Measurements from ENCODE around the gene CDKAL1. TPM values are rescaled to one million over a fixed set of nuclear protein-coding genes. Genes with fewer than 3 reads are reported as not detected.

The CDKAL1 gene
- total and polyA plus RNA-seq, 2 of the 8 experiments (the other 6 are each of a cell fraction or from before 2014, with no cell fraction given) = 8.4 to 24.6 TPM

- TF ChIP-seq SUZ12 (IDR thresholded peaks at IDR 0.05; ENCODE audit: low read length) (no peak), RNF2 (IDR thresholded peaks at IDR 0.05; ENCODE audit: borderline replicate concordance, low read depth, low read length, missing control alignments, poor library complexity, severe bottlenecking) (no peak), TCF12 (IDR thresholded peaks at IDR 0.05; ENCODE audit: low read depth, low read length) (no peak), PHF8 (conservative IDR thresholded peaks at IDR 0.05; ENCODE audit: low read depth, low read length) (no peak), E2F6 (IDR thresholded peaks at IDR 0.05) (no peak), FOSL1 (IDR thresholded peaks at IDR 0.05; ENCODE audit: insufficient read depth, low read depth, low read length) (no peak)
Observed at GRCh38 chr6:20605581-20605980, 71.3 kb downstream of the CDKAL1 start (continued).

Measured in H1 (cell line).